Panc1 (cell line): Measurements from ENCODE around the gene FAM83E. TPM values are rescaled to one million over a fixed set of nuclear protein-coding genes. Genes with fewer than 3 reads are reported as not detected.

ENCODE experiments used
- ATAC-seq: fragments of 200-7000 bp; cut with Tn5 transposase; 2 replicates; pipeline ENCODE4 v1.9.1; 2020; ENCODE audit warnings: mild to moderate bottlenecking, moderate library complexity
- BruUV-seq: library from RNA; stranded (reverse); fragments of 400-500 nt; replicated peaks from 2 replicates; lab custom pipeline; 2021; lab: Mats Ljungman, UMichigan
- CTCF ChIA-PET: fragments of 300-600 bp; sonication (Branson Sonifier 250); formaldehyde crosslinking; loops from one replicate; lab custom pipeline; 2022; ENCODE audit warnings: antibody characterized with exemption; lab: Charles Lee
- POLR2A ChIA-PET: fragments of 300-600 bp; sonication (Branson Sonifier 250); formaldehyde crosslinking; loops from one replicate; lab custom pipeline; 2022; ENCODE audit warnings: antibody characterized with exemption; lab: Charles Lee
- DNase-seq: peaks from one replicate; pipeline ENCODE4 v3.0.0-alpha.2; 2010; ENCODE audit warnings: low read depth, low spot score
- H3K27ac ChIP-seq: 2 replicates; pipeline ENCODE4 v1.5.1; 2011; ENCODE audit warnings: mild to moderate bottlenecking, low read length, inconsistent platforms
- H3K27me3 ChIP-seq: fragments of 200-500 bp; sonication (Bioruptor generic); 2 replicates; pipeline ENCODE4 v1.6.0; 2014; ENCODE audit warnings: low read length, inconsistent platforms; ENCODE audit not compliant: control insufficient read depth, insufficient read depth
- H3K36me3 ChIP-seq: fragments of 200-500 bp; sonication (Bioruptor generic); 2 replicates; pipeline ENCODE4 v1.5.1; 2014; ENCODE audit warnings: inconsistent platforms, mild to moderate bottlenecking, low read length, moderate library complexity; ENCODE audit not compliant: control insufficient read depth, insufficient read depth
- H3K4me1 ChIP-seq: 2 replicates; pipeline ENCODE4 v1.5.1; 2011; ENCODE audit warnings: inconsistent platforms, mild to moderate bottlenecking, low read length, moderate library complexity; ENCODE audit not compliant: control insufficient read depth, insufficient read depth
- H3K4me3 ChIP-seq, 2 experiments: 2 replicates each; pipeline ENCODE4 v1.5.1; 2011 to 2012; ENCODE audit warnings: low read depth in 2 of 2, low read length in 2 of 2, mild to moderate bottlenecking in 2 of 2, inconsistent platforms in 1 of 2, moderate library complexity in 1 of 2
- H3K9me3 ChIP-seq: fragments of 200-500 bp; sonication (Bioruptor generic); 2 replicates; pipeline ENCODE4 v1.5.1; 2014; ENCODE audit warnings: low read depth, mild to moderate bottlenecking, inconsistent platforms, low read length, moderate library complexity; ENCODE audit not compliant: control insufficient read depth, insufficient read depth
- POLR2AphosphoS5 ChIP-seq: IDR thresholded peaks from 2 replicates; pipeline ENCODE4 v1.6.1; 2012; ENCODE audit warnings: mild to moderate bottlenecking, low read depth, low read length, moderate library complexity
- SIN3A ChIP-seq: IDR thresholded peaks from 2 replicates; pipeline ENCODE4 v1.6.1; 2012; ENCODE audit warnings: low read depth, mild to moderate bottlenecking, low read length, moderate library complexity, borderline replicate concordance; ENCODE audit not compliant: insufficient read depth
- TCF7L2 ChIP-seq: IDR thresholded peaks from 2 replicates; pipeline ENCODE4 v1.6.1; 2011; ENCODE audit warnings: mild to moderate bottlenecking, low read depth, low read length, inconsistent platforms
- in situ Hi-C: cut with HindIII; loops from 2 replicates; pipeline ENCODE4 v1.10.0; 2016; ENCODE audit warnings: low sequenced_read_pairs, low pct_unique_long_range_greater_than_20kb
- intact Hi-C: fragments of 100-400 bp; cut with micrococcal nuclease; formaldehyde crosslinking; loops from one replicate; pipeline ENCODE4 v1.10.0; 2022; ENCODE audit not compliant: unreplicated experiment
- total RNA-seq: library from RNA; stranded (reverse); gene quantifications from one replicate; pipeline ENCODE4 v1.2.1, GENCODE V29; 2021; ENCODE audit not compliant: unreplicated experiment
- TF ChIP-seq, protein P1 (sequence below): fragments of 450-650 bp; IDR thresholded peaks from 2 replicates; pipeline ENCODE4 v1.5.1; 2017; ENCODE audit warnings: mild to moderate bottlenecking
- TF ChIP-seq, protein P2 (sequence below), 2 experiments: IDR thresholded peaks; 2 replicates each; pipeline ENCODE4 v1.6.1; 2011 to 2012; ENCODE audit warnings: low read depth in 2 of 2, control low read depth in 1 of 2, low read length in 1 of 2, mild to moderate bottlenecking in 1 of 2, moderate library complexity in 1 of 2; ENCODE audit not compliant: insufficient read depth in 1 of 2

The FAM83E gene
- total RNA-seq, 1 experiment from 2014 or later = 1.0 TPM

DNA sequence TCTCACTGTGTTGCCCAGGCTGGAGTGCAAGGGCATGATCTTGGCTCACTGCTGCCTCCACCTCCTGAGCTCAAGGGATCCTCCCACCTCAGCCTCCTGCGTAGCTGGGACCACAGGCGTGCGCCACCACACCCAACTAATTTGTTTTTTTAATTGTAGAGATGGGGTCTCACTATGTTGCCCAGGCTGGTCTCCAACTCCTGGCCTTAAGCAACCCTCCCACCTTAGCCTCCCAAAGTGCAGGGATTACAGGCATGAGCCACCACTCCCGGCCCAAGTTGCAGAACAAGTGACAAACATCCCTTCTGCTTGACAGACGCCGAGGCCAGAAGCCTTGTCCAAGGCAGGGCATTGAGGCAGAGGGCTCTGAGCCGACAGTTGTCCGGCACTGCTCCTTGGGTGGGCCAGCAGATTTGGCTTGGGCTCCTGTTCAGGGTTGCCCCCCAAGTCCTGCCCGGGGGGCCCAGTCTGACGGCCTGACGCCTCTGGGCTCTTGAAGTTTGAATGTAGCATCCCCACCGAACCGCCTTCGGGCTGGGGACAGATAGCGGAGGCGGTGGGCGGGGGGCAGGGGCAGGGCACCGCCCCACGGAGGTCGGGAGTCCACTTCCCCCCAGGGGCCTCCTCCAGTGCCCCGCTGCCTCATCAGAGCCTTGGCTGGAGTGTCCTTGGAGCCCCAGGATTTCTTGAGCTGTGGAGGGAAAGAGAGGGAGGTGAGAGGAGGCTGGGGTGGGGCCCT, 14.0 kb downstream of the FAM83E start:
- TF ChIP-seq, protein P1, sequence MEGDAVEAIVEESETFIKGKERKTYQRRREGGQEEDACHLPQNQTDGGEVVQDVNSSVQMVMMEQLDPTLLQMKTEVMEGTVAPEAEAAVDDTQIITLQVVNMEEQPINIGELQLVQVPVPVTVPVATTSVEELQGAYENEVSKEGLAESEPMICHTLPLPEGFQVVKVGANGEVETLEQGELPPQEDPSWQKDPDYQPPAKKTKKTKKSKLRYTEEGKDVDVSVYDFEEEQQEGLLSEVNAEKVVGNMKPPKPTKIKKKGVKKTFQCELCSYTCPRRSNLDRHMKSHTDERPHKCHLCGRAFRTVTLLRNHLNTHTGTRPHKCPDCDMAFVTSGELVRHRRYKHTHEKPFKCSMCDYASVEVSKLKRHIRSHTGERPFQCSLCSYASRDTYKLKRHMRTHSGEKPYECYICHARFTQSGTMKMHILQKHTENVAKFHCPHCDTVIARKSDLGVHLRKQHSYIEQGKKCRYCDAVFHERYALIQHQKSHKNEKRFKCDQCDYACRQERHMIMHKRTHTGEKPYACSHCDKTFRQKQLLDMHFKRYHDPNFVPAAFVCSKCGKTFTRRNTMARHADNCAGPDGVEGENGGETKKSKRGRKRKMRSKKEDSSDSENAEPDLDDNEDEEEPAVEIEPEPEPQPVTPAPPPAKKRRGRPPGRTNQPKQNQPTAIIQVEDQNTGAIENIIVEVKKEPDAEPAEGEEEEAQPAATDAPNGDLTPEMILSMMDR = no peak
- TF ChIP-seq, protein P2, sequence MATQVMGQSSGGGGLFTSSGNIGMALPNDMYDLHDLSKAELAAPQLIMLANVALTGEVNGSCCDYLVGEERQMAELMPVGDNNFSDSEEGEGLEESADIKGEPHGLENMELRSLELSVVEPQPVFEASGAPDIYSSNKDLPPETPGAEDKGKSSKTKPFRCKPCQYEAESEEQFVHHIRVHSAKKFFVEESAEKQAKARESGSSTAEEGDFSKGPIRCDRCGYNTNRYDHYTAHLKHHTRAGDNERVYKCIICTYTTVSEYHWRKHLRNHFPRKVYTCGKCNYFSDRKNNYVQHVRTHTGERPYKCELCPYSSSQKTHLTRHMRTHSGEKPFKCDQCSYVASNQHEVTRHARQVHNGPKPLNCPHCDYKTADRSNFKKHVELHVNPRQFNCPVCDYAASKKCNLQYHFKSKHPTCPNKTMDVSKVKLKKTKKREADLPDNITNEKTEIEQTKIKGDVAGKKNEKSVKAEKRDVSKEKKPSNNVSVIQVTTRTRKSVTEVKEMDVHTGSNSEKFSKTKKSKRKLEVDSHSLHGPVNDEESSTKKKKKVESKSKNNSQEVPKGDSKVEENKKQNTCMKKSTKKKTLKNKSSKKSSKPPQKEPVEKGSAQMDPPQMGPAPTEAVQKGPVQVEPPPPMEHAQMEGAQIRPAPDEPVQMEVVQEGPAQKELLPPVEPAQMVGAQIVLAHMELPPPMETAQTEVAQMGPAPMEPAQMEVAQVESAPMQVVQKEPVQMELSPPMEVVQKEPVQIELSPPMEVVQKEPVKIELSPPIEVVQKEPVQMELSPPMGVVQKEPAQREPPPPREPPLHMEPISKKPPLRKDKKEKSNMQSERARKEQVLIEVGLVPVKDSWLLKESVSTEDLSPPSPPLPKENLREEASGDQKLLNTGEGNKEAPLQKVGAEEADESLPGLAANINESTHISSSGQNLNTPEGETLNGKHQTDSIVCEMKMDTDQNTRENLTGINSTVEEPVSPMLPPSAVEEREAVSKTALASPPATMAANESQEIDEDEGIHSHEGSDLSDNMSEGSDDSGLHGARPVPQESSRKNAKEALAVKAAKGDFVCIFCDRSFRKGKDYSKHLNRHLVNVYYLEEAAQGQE (IDR thresholded peaks at IDR 0.05; ENCODE audit: insufficient read depth in 1 of 2, low read depth in 2 of 2, low read length in 1 of 2) = no peak
- TF ChIP-seq SIN3A (no peak), POLR2AphosphoS5 (no peak), TCF7L2 (no peak)
- in situ Hi-C loops (no loop called here), intact Hi-C loops (no loop called here)
- H3K9me3 ChIP-seq = no peaks in the 10 kb centered on the region
- no peak overlapping the region for H3K27ac ChIP-seq
- BruUV-seq = no TSS peak
- ChIA-PET CTCF (no interaction called here), POLR2A (no interaction called here)
- no peaks in the 10 kb centered on the region for H3K36me3 ChIP-seq
- H3K4me3 ChIP-seq = no peak overlapping the region
- no peaks in the 10 kb centered on the region for H3K4me1 ChIP-seq
- H3K27me3 ChIP-seq = no peaks in the 10 kb centered on the region
- DNase-seq (no peak), ATAC-seq (no peak)

DNA sequence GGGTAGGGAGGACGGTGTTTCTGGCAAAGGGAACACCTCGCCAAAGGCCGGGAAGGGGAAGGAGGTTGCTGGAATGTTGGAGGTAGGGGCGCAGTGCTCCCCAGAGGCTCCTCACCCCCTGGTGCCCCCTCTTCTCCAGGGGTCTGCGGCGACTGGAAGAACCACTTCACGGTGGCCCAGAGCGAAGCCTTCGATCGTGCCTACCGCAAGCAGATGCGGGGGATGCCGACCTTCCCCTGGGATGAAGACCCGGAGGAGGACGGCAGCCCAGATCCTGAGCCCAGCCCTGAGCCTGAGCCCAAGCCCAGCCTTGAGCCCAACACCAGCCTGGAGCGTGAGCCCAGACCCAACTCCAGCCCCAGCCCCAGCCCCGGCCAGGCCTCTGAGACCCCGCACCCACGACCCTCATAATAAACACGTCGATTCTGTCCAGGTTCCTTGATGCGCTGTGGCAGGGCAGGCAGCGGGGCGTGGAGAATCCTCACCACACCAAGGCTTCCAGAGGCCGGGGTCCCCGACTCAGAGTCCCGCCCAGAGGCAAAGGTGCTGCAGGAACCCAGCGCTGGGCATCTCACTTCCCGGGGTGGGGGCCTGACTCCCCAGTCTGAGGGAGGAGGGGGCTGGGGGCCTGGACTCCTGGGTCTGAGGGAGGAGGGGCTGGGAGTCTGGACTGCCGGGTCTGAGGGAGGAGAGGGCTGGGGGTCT, 15.7 kb downstream of the FAM83E start:
- ATAC-seq = no peak
- H3K36me3 ChIP-seq = no peaks in the 10 kb centered on the region
- H3K27me3 ChIP-seq = no peaks in the 10 kb centered on the region
- POLR2A ChIA-PET = no interaction called here
- intact Hi-C loops = no loop called here
- CTCF ChIA-PET = no interaction called here
- no peaks in the 10 kb centered on the region for H3K4me1 ChIP-seq
- in situ Hi-C loops = no loop called here
- TF ChIP-seq TCF7L2 = no peak
- H3K27ac ChIP-seq = no peak overlapping the region
- DNase-seq = no peak
- H3K9me3 ChIP-seq = no peaks in the 10 kb centered on the region
- BruUV-seq = no TSS peak
- H3K4me3 ChIP-seq = no peak overlapping the region
